ENCODE data around the gene RAPGEF1.

Gene RAPGEF1

GRCh38 chr9:131723632-131724031, 16.2 kb downstream of the RAPGEF1 start:
- H3K27me3 ChIP-seq (replicated peaks; ENCODE audit: insufficient read depth, low read length), result no peaks in the 10 kb centered on the region
- H3K9me3 ChIP-seq (replicated peaks; ENCODE audit: insufficient read depth, low read length), result no peaks in the 10 kb centered on the region
- no peak overlapping the region for H2AFZ ChIP-seq (ENCODE audit: low read length)
- H3K36me3 ChIP-seq (replicated peaks; ENCODE audit: insufficient read depth, low read length), result peaks cover 3% of the 10 kb centered on the region; the same call in 1 of the 2 replicates
- H3K4me3 ChIP-seq (ENCODE audit: low read length), result no peak overlapping the region
- no peak overlapping the region for H3K27ac ChIP-seq (ENCODE audit: low read length)
- peaks cover 40% of the 10 kb centered on the region for H3F3A ChIP-seq (ENCODE audit: insufficient read depth, low read length)
- no peaks in the 10 kb centered on the region for H3K9me2 ChIP-seq (replicated peaks; ENCODE audit: insufficient read depth, low read length)
- no peak overlapping the region for H3K9ac ChIP-seq (ENCODE audit: low read length)
- no peak overlapping the region for H3K4me2 ChIP-seq (ENCODE audit: low read depth, low read length)
- H3K79me2 ChIP-seq (ENCODE audit: low read length), result peaks cover 85% of the 10 kb centered on the region
- TF ChIP-seq EZH2 (optimal IDR thresholded peaks at IDR 0.05; ENCODE audit: low read depth, low read length) (no peak), EZH2phosphoT487 (IDR thresholded peaks at IDR 0.05; ENCODE audit: low read length) (no peak)
- TF ChIP-seq, protein P1, sequence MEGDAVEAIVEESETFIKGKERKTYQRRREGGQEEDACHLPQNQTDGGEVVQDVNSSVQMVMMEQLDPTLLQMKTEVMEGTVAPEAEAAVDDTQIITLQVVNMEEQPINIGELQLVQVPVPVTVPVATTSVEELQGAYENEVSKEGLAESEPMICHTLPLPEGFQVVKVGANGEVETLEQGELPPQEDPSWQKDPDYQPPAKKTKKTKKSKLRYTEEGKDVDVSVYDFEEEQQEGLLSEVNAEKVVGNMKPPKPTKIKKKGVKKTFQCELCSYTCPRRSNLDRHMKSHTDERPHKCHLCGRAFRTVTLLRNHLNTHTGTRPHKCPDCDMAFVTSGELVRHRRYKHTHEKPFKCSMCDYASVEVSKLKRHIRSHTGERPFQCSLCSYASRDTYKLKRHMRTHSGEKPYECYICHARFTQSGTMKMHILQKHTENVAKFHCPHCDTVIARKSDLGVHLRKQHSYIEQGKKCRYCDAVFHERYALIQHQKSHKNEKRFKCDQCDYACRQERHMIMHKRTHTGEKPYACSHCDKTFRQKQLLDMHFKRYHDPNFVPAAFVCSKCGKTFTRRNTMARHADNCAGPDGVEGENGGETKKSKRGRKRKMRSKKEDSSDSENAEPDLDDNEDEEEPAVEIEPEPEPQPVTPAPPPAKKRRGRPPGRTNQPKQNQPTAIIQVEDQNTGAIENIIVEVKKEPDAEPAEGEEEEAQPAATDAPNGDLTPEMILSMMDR (IDR thresholded peaks at IDR 0.05; ENCODE audit: low read length), result no peak
- H3K4me1 ChIP-seq (ENCODE audit: low read length), result peaks cover 67% of the 10 kb centered on the region
- no peaks in the 10 kb centered on the region for H4K20me1 ChIP-seq (ENCODE audit: insufficient read depth, low read length)
- DNase-seq, result no peak

DNA sequence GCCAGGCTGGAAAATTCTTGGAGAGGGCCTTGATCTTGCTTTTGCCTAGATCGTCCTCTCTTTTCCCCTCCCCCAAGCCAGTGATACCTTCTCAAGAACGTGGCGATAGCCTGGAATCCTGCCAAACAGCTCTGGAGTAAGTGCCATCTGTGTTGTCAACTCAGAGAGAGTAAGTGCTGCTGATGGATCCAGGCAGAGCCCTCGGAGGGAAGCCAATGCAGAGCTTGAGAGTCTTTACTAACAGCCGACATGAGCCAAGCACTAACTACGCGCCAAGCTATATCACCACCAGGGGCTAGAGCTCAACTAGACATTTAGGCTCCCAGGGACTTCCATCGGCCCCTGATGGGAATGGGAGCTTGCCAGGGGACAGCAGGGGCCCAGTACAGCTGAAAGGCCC, 17.6 kb downstream of the RAPGEF1 start:
- no peaks in the 10 kb centered on the region for H3K9me2 ChIP-seq (replicated peaks; ENCODE audit: insufficient read depth, low read length)
- peaks cover 94% of the 10 kb centered on the region for H3K79me2 ChIP-seq (ENCODE audit: low read length)
- no peak overlapping the region for H3K4me2 ChIP-seq (ENCODE audit: low read depth, low read length)
- no peak for TF ChIP-seq EZH2phosphoT487 (IDR thresholded peaks at IDR 0.05; ENCODE audit: low read length)
- no peaks in the 10 kb centered on the region for H3K9me3 ChIP-seq (replicated peaks; ENCODE audit: insufficient read depth, low read length)
- H3K4me1 ChIP-seq (ENCODE audit: low read length), result peaks cover 53% of the 10 kb centered on the region
- H3K9ac ChIP-seq (ENCODE audit: low read length), result no peak overlapping the region
- peaks cover 3% of the 10 kb centered on the region; the same call in 1 of the 2 replicates for H3K36me3 ChIP-seq (replicated peaks; ENCODE audit: insufficient read depth, low read length)
- H4K20me1 ChIP-seq (ENCODE audit: insufficient read depth, low read length), result no peaks in the 10 kb centered on the region
- H3F3A ChIP-seq (ENCODE audit: insufficient read depth, low read length), result peaks cover 26% of the 10 kb centered on the region
- no peak overlapping the region for H3K4me3 ChIP-seq (ENCODE audit: low read length)
- no peak for DNase-seq
- no peaks in the 10 kb centered on the region for H3K27me3 ChIP-seq (replicated peaks; ENCODE audit: insufficient read depth, low read length)
- peak overlapping the region; percentile 18; the same call in 1 of the 2 replicates for H3K27ac ChIP-seq (ENCODE audit: low read length)
- H2AFZ ChIP-seq (ENCODE audit: low read length), result no peak overlapping the region

DNA sequence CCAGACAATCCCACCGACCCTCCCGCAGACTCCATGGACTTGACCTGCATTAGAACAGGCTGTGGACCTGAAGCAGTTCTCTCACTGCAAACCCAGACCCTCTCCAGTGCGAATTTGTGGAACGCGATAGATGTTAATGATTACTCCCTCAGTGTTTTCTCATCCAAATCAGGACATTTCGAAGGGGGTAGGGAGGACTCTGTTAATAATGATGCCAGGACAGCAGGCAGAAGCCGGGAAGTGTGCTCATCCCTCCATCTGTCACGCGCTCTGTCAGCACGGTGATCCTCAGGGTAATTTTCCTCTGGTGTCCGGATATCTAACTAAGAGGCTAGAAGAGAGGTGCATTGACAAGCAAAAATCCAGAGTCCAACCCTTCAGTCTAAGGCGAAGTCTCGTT, 18.8 kb downstream of the RAPGEF1 start:
- Histone ChIP-seq H3F3A (ENCODE audit: insufficient read depth, low read length) (peaks cover 17% of the 10 kb centered on the region), H3K9me2 (replicated peaks; ENCODE audit: insufficient read depth, low read length) (no peaks in the 10 kb centered on the region), H3K27me3 (replicated peaks; ENCODE audit: insufficient read depth, low read length) (no peaks in the 10 kb centered on the region), H3K79me2 (ENCODE audit: low read length) (peaks cover 94% of the 10 kb centered on the region), H3K9me3 (replicated peaks; ENCODE audit: insufficient read depth, low read length) (no peaks in the 10 kb centered on the region), H3K27ac (ENCODE audit: low read length) (peak overlapping the region; percentile 77), H2AFZ (ENCODE audit: low read length) (no peak overlapping the region), H3K4me3 (ENCODE audit: low read length) (peak overlapping the region; percentile 28), H3K9ac (ENCODE audit: low read length) (peak overlapping the region; percentile 34), H3K4me2 (ENCODE audit: low read depth, low read length) (peak overlapping the region; percentile 65), H3K4me1 (ENCODE audit: low read length) (peaks cover 43% of the 10 kb centered on the region), H3K36me3 (replicated peaks; ENCODE audit: insufficient read depth, low read length) (peaks cover 3% of the 10 kb centered on the region; the same call in 1 of the 2 replicates), H4K20me1 (ENCODE audit: insufficient read depth, low read length) (no peaks in the 10 kb centered on the region)
- DNase-seq, result no peak
- TF ChIP-seq, protein P1 (IDR thresholded peaks at IDR 0.05; ENCODE audit: low read length), result no peak
- TF ChIP-seq EZH2 (optimal IDR thresholded peaks at IDR 0.05; ENCODE audit: low read depth, low read length) (no peak), EZH2phosphoT487 (IDR thresholded peaks at IDR 0.05; ENCODE audit: low read length) (no peak)

DNA sequence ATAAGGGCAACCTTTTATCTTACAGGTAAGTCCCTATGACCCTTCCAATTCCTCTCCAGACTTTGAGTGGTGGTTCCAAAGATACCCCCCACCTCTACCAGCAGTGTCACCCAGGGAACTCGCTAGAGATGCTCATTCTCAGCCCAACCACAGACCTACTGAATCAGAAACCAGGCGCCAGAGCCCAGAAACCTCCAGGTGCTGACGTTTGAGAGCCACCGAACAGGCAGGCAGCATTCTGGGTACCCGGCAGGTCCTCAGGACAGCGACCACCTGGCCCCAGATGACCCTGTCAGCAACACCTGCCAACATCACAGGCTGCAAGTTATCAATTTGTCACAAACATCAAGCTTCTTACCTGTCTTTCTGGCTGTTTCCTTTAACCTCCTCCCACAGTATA, 19.5 kb downstream of the RAPGEF1 start:
- Histone ChIP-seq H3K9me2 (replicated peaks; ENCODE audit: insufficient read depth, low read length) (no peaks in the 10 kb centered on the region), H3K36me3 (replicated peaks; ENCODE audit: insufficient read depth, low read length) (peaks cover 3% of the 10 kb centered on the region; the same call in 1 of the 2 replicates), H3K4me2 (ENCODE audit: low read depth, low read length) (peak overlapping the region; percentile 65), H2AFZ (ENCODE audit: low read length) (no peak overlapping the region), H3K27me3 (replicated peaks; ENCODE audit: insufficient read depth, low read length) (no peaks in the 10 kb centered on the region), H4K20me1 (ENCODE audit: insufficient read depth, low read length) (no peaks in the 10 kb centered on the region), H3K27ac (ENCODE audit: low read length) (peak overlapping the region; percentile 77), H3F3A (ENCODE audit: insufficient read depth, low read length) (peaks cover 17% of the 10 kb centered on the region), H3K79me2 (ENCODE audit: low read length) (peaks cover 94% of the 10 kb centered on the region), H3K4me1 (ENCODE audit: low read length) (peaks cover 43% of the 10 kb centered on the region), H3K9me3 (replicated peaks; ENCODE audit: insufficient read depth, low read length) (no peaks in the 10 kb centered on the region), H3K9ac (ENCODE audit: low read length) (peak overlapping the region; percentile 34; the same call in 1 of the 2 replicates), H3K4me3 (ENCODE audit: low read length) (peak overlapping the region; percentile 28)
- peak; percentile 92 for DNase-seq
- TF ChIP-seq EZH2 (optimal IDR thresholded peaks at IDR 0.05; ENCODE audit: low read depth, low read length) (no peak), EZH2phosphoT487 (IDR thresholded peaks at IDR 0.05; ENCODE audit: low read length) (no peak)
- TF ChIP-seq, protein P1 (IDR thresholded peaks at IDR 0.05; ENCODE audit: low read length), result no peak
